ENCODE results near the gene HIKESHI. TPM values are rescaled to one million over a fixed set of nuclear protein-coding genes. Genes with fewer than 3 reads are reported as not detected.

HIKESHI gene
- polyA plus RNA-seq, 1 of the 3 experiments (the other 2 are of a cell fraction): 62.3 TPM

- Histone ChIP-seq H4K20me1 (ENCODE audit: insufficient read depth) (no peaks in the 10 kb centered on the region), H3K4me2 (no peak overlapping the region), H3K27me3 (ENCODE audit: insufficient read depth) (no peaks in the 10 kb centered on the region), H3K4me3 (ENCODE audit: low read depth in 2 of 2, low read length in 1 of 2) (no peak overlapping the region), H3K36me3 (replicated peaks in 1 of 2; ENCODE audit: control insufficient read depth in 1 of 2, insufficient read depth in 2 of 2, low read length in 1 of 2) (peaks cover 0 to 4% of the 10 kb centered on the region in 2 experiments), H3K9me2 (no peaks in the 10 kb centered on the region), H3F3A (replicated peaks; ENCODE audit: insufficient read depth) (peaks cover 4% of the 10 kb centered on the region), H3K4me1 (ENCODE audit: control insufficient read depth in 1 of 2, insufficient read depth in 2 of 2, low read depth in 1 of 2, low read length in 1 of 2) (peaks cover 0 to 2% of the 10 kb centered on the region in 2 experiments; a peak in 1 of 4 replicates), H3K27ac (ENCODE audit: low read depth in 2 of 2, low read length in 1 of 2) (no peak overlapping the region), H3K9ac (no peak overlapping the region), H2AFZ (ENCODE audit: low read depth) (no peak overlapping the region), H3K79me2 (ENCODE audit: insufficient read depth) (no peaks in the 10 kb centered on the region), H3K9me3 (no peaks in the 10 kb centered on the region; the same call in 1 of the 2 replicates)
- POLR2A ChIA-PET: no interaction called here
- WGBS (ENCODE audit: low lambda C conversion rate): 72% methylated on average over 2 of the region's 2 CpGs
- TF ChIP-seq EP300 (IDR thresholded peaks at IDR 0.05; ENCODE audit: borderline replicate concordance in 1 of 2, low read depth in 1 of 2, low read length in 1 of 2): no peak
- CTCF ChIA-PET: interaction anchor here (0.7 kb wide), 1 partner anchor 26 kb away, joined by 3 read pairs; no protein-coding TSS in a partner anchor
- DNase-seq: no peak
Observed at GRCh38 chr11:86380295-86381059, 78.4 kb downstream of the HIKESHI start.

DNA sequence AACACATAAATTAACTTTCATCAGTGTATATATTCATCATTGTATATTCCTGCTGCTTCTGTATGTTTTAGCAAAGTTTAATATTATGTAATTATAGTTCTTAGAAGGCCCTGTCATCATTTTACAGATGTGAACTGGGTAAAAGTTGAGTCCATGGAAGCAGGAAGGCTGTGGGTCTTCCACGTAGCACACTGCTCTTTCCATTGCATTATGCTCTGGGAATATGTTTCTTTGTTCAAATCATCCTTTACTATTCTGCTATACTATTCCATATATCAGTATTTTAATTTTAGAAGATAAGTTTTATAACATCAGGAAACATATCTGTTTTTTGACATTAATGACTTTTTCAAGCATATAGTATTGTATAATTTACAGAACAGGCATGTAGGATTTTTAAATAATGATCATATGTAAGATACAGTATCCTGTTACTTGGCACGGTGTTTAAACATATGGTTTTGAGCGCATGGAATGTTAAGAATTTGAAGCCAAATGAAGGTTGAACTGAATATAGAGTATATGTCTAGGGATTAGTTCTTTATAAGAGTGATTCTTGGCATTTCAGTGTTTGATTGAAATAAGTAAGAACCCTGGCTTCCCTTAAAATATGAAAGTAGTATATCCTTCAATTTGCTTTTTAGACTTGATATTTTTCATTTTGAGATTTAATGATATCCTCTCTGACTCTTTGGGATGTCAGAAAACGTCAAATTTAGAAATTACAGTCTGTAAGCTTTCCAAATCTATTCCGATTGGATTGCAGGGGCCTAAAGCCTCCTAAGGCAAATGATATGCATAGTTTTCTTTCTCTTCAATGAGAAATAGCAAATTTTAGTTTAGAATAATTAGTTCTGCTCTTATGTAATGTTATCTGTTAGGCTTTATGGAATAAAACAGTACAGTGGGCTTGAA is 81.3 kb downstream of the HIKESHI start:
- DNase-seq: no peak
- H3K27ac ChIP-seq (ENCODE audit: low read depth in 2 of 2, low read length in 1 of 2): peak overlapping the region in 1 of 2 experiments; percentile 75; a peak in 1 of 4 replicates
- H3K9me2 ChIP-seq: no peaks in the 10 kb centered on the region
- H3K9ac ChIP-seq: no peak overlapping the region
- H2AFZ ChIP-seq (ENCODE audit: low read depth): peak overlapping the region; percentile 70; the same call in 1 of the 2 replicates
- ChIA-PET POLR2A (no interaction called here), CTCF (interaction anchor here (0.7 kb wide), 1 partner anchor 638 kb away, joined by 3 read pairs; no protein-coding TSS in a partner anchor)
- no peak overlapping the region for H3K4me2 ChIP-seq
- no peaks in the 10 kb centered on the region for H3K79me2 ChIP-seq (ENCODE audit: insufficient read depth)
- no peaks in the 10 kb centered on the region for H3K27me3 ChIP-seq (ENCODE audit: insufficient read depth)
- H3K4me3 ChIP-seq (ENCODE audit: low read depth in 2 of 2, low read length in 1 of 2): no peak overlapping the region
- H4K20me1 ChIP-seq (ENCODE audit: insufficient read depth): no peaks in the 10 kb centered on the region
- H3K9me3 ChIP-seq: no peaks in the 10 kb centered on the region; the same call in 1 of the 2 replicates
- TF ChIP-seq MAX (IDR thresholded peaks at IDR 0.05; ENCODE audit: low read depth): no peak
- peak; percentile 31; the same call in 1 of the 2 replicates for TF ChIP-seq TCF12 (IDR thresholded peaks at IDR 0.05)
- TF ChIP-seq GATA2 (CRISPR knock-in tag; IDR thresholded peaks at IDR 0.05): no peak
- TF ChIP-seq FOXJ3 (CRISPR knock-in tag; IDR thresholded peaks at IDR 0.05): no peak
- TF ChIP-seq EZH2phosphoT487 (IDR thresholded peaks at IDR 0.05; ENCODE audit: borderline replicate concordance, low read depth): no peak
- TF ChIP-seq, protein P1, sequence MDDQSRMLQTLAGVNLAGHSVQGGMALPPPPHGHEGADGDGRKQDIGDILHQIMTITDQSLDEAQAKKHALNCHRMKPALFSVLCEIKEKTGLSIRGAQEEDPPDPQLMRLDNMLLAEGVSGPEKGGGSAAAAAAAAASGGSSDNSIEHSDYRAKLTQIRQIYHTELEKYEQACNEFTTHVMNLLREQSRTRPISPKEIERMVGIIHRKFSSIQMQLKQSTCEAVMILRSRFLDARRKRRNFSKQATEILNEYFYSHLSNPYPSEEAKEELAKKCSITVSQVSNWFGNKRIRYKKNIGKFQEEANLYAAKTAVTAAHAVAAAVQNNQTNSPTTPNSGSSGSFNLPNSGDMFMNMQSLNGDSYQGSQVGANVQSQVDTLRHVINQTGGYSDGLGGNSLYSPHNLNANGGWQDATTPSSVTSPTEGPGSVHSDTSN (IDR thresholded peaks at IDR 0.05): no peak
- no peak for TF ChIP-seq MXI1 (IDR thresholded peaks at IDR 0.05; ENCODE audit: low read depth, low read length)
- TF ChIP-seq REST (IDR thresholded peaks at IDR 0.05; ENCODE audit: low read depth, low read length): no peak
- H3K36me3 ChIP-seq (replicated peaks in 1 of 2; ENCODE audit: control insufficient read depth in 1 of 2, insufficient read depth in 2 of 2, low read length in 1 of 2): no peaks in the 10 kb centered on the region
- H3K4me1 ChIP-seq (ENCODE audit: control insufficient read depth in 1 of 2, insufficient read depth in 2 of 2, low read depth in 1 of 2, low read length in 1 of 2): peaks cover 0 to 2% of the 10 kb centered on the region in 2 experiments; a peak in 1 of 4 replicates
- 64% methylated on average over 5 of the region's 5 CpGs for WGBS (ENCODE audit: low lambda C conversion rate)
- peaks cover 4% of the 10 kb centered on the region for H3F3A ChIP-seq (replicated peaks; ENCODE audit: insufficient read depth)

All from SK-N-SH (cell line).